ENCODE measurements around the gene CCNYL1. TPM values are rescaled to one million over a fixed set of nuclear protein-coding genes. Genes with fewer than 3 reads are reported as not detected.
"Not testable (repeated sequence)": the region's sequence is repeated elsewhere in the genome, so short reads cannot be mapped to it uniquely, and the experiment has no call there.

Gene CCNYL1
- polyA plus RNA-seq, 3 donors from 2014 or later, result 0.32 to 1.6 (median 1.3) TPM

DNA sequence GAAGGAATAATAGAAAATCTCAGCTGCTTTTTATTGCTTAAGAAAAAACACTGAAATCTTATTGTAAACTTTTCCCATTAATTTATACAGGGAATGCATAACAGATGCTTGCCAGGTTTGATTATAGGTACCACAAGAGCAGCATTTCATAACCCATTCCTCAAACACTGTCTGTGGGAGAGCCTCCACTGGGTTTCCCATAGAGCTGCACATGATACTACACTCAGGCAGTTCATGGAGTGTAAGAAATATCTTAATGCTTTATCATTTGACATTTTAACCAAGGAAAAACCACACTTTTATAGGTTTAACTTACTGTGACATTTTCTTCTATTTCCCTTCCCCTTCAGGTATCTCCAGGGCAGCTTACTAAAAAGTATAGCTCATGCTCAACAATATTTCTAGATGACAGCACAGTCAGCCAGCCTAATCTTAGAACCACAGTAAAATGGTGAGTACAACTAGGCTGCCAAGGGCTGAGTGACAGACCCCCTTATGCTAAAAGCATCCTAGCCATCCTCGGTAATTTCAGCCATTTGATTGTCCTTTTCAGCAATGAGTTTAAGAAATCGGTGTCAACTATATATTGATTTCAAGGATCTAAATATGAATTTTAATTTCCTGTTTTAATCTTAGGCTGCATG, 22.3 kb downstream of the CCNYL1 start:
- no peak for DNase-seq
- no peak overlapping the region for H3K4me3 Mint-ChIP-seq
- no peaks in the 10 kb centered on the region for H3K9me3 Mint-ChIP-seq
- H3K27me3 Mint-ChIP-seq (ENCODE audit: low read depth in 3 of 3), result no peaks in the 10 kb centered on the region
- H3K4me1 Mint-ChIP-seq, result peaks cover 0 to 6% of the 10 kb centered on the region in 2 donors
- H3K36me3 Mint-ChIP-seq, result peaks cover 7 to 37% (median 20%) of the 10 kb centered on the region in 3 donors
- no peak overlapping the region for H3K27ac Mint-ChIP-seq

GRCh38 chr2:207734264-207734635, 22.8 kb downstream of the CCNYL1 start:
- DNase-seq, result no peak
- Mint-ChIP-seq H3K9me3 (no peaks in the 10 kb centered on the region), H3K27ac (no peak overlapping the region), H3K36me3 (peaks cover 7 to 35% (median 20%) of the 10 kb centered on the region in 3 donors), H3K27me3 (ENCODE audit: low read depth in 3 of 3) (no peaks in the 10 kb centered on the region), H3K4me1 (peaks cover 0 to 6% of the 10 kb centered on the region in 2 donors), H3K4me3 (no peak overlapping the region)

DNA sequence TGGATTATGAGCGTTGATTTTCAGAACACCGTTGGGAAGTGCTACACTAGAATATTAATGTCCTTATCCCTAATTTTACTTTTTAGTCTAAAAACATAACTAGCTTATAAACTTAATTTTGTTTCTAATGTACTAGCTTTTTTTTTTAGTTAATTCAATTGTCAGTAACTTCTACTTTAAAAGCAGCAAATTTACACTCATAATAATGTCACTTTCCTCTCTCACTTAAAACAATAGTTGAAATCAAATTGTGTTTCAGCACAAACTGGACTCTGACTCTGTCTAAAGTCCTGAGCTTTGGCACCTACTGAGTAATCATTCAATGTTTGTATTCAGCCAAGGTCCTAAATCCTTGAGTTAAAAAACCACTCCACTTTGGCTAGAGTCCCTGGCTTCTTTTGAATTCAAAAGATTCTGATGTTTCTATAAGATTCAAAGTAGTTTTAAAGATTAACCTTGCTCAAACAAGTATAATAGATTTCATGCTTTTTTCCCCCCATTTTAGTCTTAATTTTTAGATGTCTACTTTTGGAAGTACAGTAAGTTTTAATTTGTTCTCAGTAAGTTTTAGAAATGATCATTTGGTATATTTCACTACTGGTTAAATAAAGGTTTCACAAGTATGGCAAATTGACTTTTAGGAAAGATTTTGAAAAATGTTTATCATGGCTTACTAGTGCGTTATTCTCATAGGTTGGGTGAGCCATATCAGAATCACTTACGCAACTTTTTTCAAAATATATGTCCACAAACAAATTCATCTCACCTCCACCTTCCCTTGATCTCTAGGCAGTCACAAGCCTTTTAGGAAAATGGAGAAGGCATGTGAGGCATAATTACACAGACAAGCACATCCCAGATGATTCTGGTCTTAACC, 23.4 kb downstream of the CCNYL1 start:
- Mint-ChIP-seq H3K27ac (no peak overlapping the region), H3K27me3 (ENCODE audit: low read depth in 3 of 3) (no peaks in the 10 kb centered on the region), H3K4me1 (peaks cover 0 to 6% of the 10 kb centered on the region in 2 donors), H3K4me3 (no peak overlapping the region), H3K36me3 (peaks cover 7 to 32% (median 19%) of the 10 kb centered on the region in 3 donors), H3K9me3 (no peaks in the 10 kb centered on the region)
- DNase-seq, result no peak

GRCh38 chr2:207735513-207735859, 24.0 kb downstream of the CCNYL1 start:
- not testable (repeated sequence) for H3K27ac Mint-ChIP-seq; H3K27me3 Mint-ChIP-seq (ENCODE audit: low read depth in 3 of 3); DNase-seq; H3K9me3 Mint-ChIP-seq; H3K4me3 Mint-ChIP-seq; H3K4me1 Mint-ChIP-seq
- peaks cover 7 to 33% (median 20%) of the 10 kb centered on the region in 3 donors for H3K36me3 Mint-ChIP-seq

DNA sequence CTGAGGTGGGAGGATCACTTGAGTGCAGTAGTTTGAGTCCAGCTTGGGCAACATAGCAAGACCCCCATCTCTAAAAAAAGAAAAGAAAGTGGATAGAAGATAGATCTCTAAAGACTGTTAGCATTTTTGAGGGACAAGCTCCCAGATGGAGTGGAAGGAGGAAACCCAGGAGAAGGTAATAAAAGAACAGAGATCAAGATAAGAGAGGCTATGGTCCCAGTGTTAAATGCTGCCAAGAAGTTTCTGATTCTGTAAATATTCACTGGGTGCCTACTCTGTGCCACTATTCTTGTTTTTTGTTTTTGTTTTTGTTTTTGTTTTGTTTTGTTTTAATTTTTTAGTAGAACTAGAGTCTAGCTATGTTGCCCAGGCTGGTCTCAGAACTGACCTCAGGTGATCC, 32.1 kb downstream of the CCNYL1 start:
- Mint-ChIP-seq H3K36me3 (peaks cover 6 to 14% (median 9%) of the 10 kb centered on the region in 3 donors), H3K27me3 (ENCODE audit: low read depth in 3 of 3) (peaks cover 0 to 3% (median 0%) of the 10 kb centered on the region in 3 donors), H3K9me3 (no peaks in the 10 kb centered on the region), H3K4me3 (no peak overlapping the region), H3K4me1 (no peaks in the 10 kb centered on the region), H3K27ac (no peak overlapping the region)
- no peak for DNase-seq

DNA sequence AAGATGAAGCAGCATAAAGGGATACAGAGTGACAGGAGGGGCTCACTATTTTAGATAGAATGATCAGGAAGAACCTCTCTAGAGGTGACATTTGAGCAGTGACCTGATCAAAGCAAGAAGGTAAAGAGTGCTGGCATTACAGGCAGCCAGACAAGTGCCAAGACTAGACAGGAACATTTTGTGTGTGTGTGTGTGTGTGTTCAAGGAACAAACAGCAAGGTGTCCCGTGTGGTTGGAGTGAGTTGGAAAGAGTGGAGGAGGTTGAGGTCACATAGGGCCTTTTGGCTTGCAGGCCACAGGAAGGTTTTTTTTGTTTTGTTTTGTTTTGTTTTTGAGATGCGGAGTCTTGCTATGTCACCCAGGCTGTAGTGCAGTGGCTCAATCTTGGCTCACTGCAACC, 32.6 kb downstream of the CCNYL1 start:
- Mint-ChIP-seq H3K27ac (no peak overlapping the region), H3K4me3 (no peak overlapping the region), H3K27me3 (ENCODE audit: low read depth in 3 of 3) (peaks cover 0 to 3% (median 0%) of the 10 kb centered on the region in 3 donors), H3K4me1 (no peaks in the 10 kb centered on the region), H3K36me3 (peaks cover 6 to 14% (median 9%) of the 10 kb centered on the region in 3 donors), H3K9me3 (no peaks in the 10 kb centered on the region)
- no peak for DNase-seq

- Mint-ChIP-seq H3K4me1 (no peaks in the 10 kb centered on the region), H3K27ac (no peak overlapping the region), H3K9me3 (no peaks in the 10 kb centered on the region), H3K27me3 (ENCODE audit: low read depth in 3 of 3) (peaks cover 0 to 3% (median 0%) of the 10 kb centered on the region in 3 donors), H3K36me3 (peaks cover 6 to 14% (median 9%) of the 10 kb centered on the region in 3 donors), H3K4me3 (no peak overlapping the region)
- no peak for DNase-seq
Observed at GRCh38 chr2:207744451-207744850, 33.0 kb downstream of the CCNYL1 start.

- peaks cover 0 to 20% (median 9%) of the 10 kb centered on the region in 3 donors for H3K36me3 Mint-ChIP-seq
- no peak overlapping the region for H3K27ac Mint-ChIP-seq
- no peaks in the 10 kb centered on the region for H3K4me1 Mint-ChIP-seq
- peak in 2 of 3 donors; percentile 37 to 38 for DNase-seq
- no peaks in the 10 kb centered on the region for H3K9me3 Mint-ChIP-seq
- peaks cover 0 to 3% (median 0%) of the 10 kb centered on the region in 3 donors for H3K27me3 Mint-ChIP-seq (ENCODE audit: low read depth in 3 of 3)
- no peak overlapping the region for H3K4me3 Mint-ChIP-seq
Observed at GRCh38 chr2:207746131-207746530, 34.7 kb downstream of the CCNYL1 start.

DNA sequence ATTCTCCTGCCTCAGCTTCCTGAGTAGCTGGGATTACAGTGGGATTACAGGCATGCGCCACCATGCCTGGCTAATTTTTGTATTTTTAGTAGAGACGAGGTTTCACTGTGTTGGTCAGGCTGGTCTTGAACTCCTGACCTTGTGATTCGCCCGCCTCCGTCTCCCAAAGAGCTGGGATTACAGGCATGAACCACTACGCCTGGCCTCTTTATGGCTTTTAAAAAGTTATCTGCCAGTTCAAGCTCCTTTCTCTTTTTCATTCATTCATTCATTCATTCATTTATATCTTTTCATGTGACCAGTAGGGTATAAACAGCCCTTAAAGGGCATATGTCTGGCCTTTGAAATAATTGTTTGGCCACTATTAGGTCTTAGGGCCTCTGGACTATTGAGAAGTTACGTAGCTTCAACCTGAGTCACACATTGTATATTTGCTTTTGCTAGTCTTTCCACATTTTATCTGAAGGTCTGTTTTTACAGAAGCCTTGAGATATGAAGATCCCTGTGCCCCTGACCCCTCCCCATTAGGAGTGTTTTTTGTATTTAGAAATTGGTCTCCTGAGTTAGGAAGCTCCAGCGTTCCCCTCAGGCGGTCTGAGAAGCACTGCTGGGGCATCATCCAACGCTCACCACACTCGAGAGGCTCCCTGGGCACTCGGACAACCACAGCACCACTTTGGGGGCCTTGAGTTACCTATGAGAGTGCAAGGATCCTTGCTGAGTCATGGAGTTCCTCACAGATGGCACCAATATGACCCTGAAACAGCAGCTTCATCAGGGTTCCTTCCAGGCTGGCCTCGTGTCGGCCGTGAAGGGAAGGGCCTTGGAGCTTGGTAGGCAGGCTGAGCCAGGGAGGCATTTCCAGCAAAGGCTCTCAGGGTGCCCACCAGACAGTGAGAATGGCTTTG, 36.5 kb downstream of the CCNYL1 start:
- Mint-ChIP-seq H3K4me1 (no peaks in the 10 kb centered on the region), H3K27ac (no peak overlapping the region), H3K27me3 (ENCODE audit: low read depth in 3 of 3) (peaks cover 0 to 3% (median 0%) of the 10 kb centered on the region in 3 donors), H3K36me3 (peaks cover 0 to 20% (median 6%) of the 10 kb centered on the region in 3 donors), H3K4me3 (no peak overlapping the region), H3K9me3 (no peaks in the 10 kb centered on the region)
- DNase-seq, result no peak

GRCh38 chr2:207748993-207749392, 37.6 kb downstream of the CCNYL1 start:
- Mint-ChIP-seq H3K9me3 (no peaks in the 10 kb centered on the region), H3K27me3 (ENCODE audit: low read depth in 3 of 3) (peaks cover 0 to 3% (median 0%) of the 10 kb centered on the region in 3 donors), H3K27ac (no peak overlapping the region), H3K36me3 (peaks cover 0 to 21% (median 6%) of the 10 kb centered on the region in 3 donors), H3K4me1 (no peaks in the 10 kb centered on the region), H3K4me3 (no peak overlapping the region)
- DNase-seq, result no peak

DNA sequence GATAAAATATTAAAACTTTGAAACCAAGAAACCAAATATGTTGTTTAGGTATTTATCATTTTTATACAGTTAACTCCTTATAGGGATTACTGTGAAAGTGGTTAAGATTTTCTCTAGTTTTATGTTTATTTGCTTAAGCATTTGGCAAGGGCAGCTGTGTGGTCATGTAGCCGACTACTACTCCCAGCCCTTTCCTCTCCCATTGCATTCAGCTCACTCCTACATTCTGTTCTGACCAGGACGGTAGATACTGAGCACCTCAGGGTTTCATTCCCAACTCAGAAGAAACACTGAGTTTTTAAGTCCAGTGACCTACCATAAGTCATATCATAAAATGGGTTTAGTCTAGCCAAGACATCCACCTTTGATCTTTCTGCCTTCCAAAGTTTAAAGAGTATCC, 38.4 kb downstream of the CCNYL1 start:
- H3K4me1 Mint-ChIP-seq, result no peaks in the 10 kb centered on the region
- no peaks in the 10 kb centered on the region for H3K9me3 Mint-ChIP-seq
- no peak for DNase-seq
- H3K27me3 Mint-ChIP-seq (ENCODE audit: low read depth in 3 of 3), result peaks cover 0 to 3% (median 0%) of the 10 kb centered on the region in 3 donors
- no peak overlapping the region for H3K27ac Mint-ChIP-seq
- peaks cover 0 to 22% (median 6%) of the 10 kb centered on the region in 3 donors for H3K36me3 Mint-ChIP-seq
- H3K4me3 Mint-ChIP-seq, result no peak overlapping the region

- H3K36me3 Mint-ChIP-seq, result peaks cover 0 to 22% (median 6%) of the 10 kb centered on the region in 3 donors
- H3K4me1 Mint-ChIP-seq, result no peaks in the 10 kb centered on the region
- DNase-seq, result no peak
- no peak overlapping the region for H3K27ac Mint-ChIP-seq
- H3K27me3 Mint-ChIP-seq (ENCODE audit: low read depth in 3 of 3), result peaks cover 0 to 3% (median 0%) of the 10 kb centered on the region in 3 donors
- no peak overlapping the region for H3K4me3 Mint-ChIP-seq
- no peaks in the 10 kb centered on the region for H3K9me3 Mint-ChIP-seq
Observed at GRCh38 chr2:207750345-207750744, 38.9 kb downstream of the CCNYL1 start.

- H3K36me3 Mint-ChIP-seq, result peaks cover 0 to 22% (median 6%) of the 10 kb centered on the region in 3 donors
- H3K9me3 Mint-ChIP-seq, result no peaks in the 10 kb centered on the region
- H3K4me1 Mint-ChIP-seq, result no peaks in the 10 kb centered on the region
- peaks cover 0 to 3% (median 0%) of the 10 kb centered on the region in 3 donors for H3K27me3 Mint-ChIP-seq (ENCODE audit: low read depth in 3 of 3)
- DNase-seq, result no peak
- no peak overlapping the region for H3K27ac Mint-ChIP-seq
- no peak overlapping the region for H3K4me3 Mint-ChIP-seq
Observed at GRCh38 chr2:207750876-207751275, 39.4 kb downstream of the CCNYL1 start.
